ENCODE data around the gene INSYN2B. TPM values are rescaled to one million over a fixed set of nuclear protein-coding genes. Genes with fewer than 3 reads are reported as not detected.

Gene INSYN2B
- total RNA-seq, 1 donor from 2014 or later, result 0.26 TPM

GRCh38 chr5:169979871-169980270, 424 bp downstream of the INSYN2B start:
- no peak overlapping the region for H3K9ac ChIP-seq
- H3K36me3 ChIP-seq, result no peaks in the 10 kb centered on the region
- no peak overlapping the region for H3K27ac Mint-ChIP-seq
- H3F3A ChIP-seq (ENCODE audit: low read depth), result no peaks in the 10 kb centered on the region
- no peaks in the 10 kb centered on the region for H4K20me1 ChIP-seq (ENCODE audit: low read depth)
- TF ChIP-seq EZH2phosphoT487 (IDR thresholded peaks at IDR 0.05) (no peak), EZH2 (IDR thresholded peaks at IDR 0.05) (no peak), CTCF (IDR thresholded peaks at IDR 0.05) (no peak)
- H3K4me1 Mint-ChIP-seq, result peaks cover 53% of the 10 kb centered on the region
- H2AFZ ChIP-seq (replicated peaks), result peak overlapping the region; percentile 82
- no peak overlapping the region for H3K27ac ChIP-seq
- H3K27me3 ChIP-seq, result peaks cover 12% of the 10 kb centered on the region
- no peaks in the 10 kb centered on the region for H3K36me3 Mint-ChIP-seq
- H3K9me3 ChIP-seq (ENCODE audit: low read depth), result no peaks in the 10 kb centered on the region
- peak overlapping the region; percentile 75 for H3K4me2 ChIP-seq
- peak overlapping the region; percentile 76 for H3K4me3 Mint-ChIP-seq
- H3K9me3 Mint-ChIP-seq, result no peaks in the 10 kb centered on the region
- H3K27me3 Mint-ChIP-seq (ENCODE audit: insufficient read depth, low read depth), result peaks cover 3% of the 10 kb centered on the region
- DNase-seq (ENCODE audit: low spot score), result no peak
- peaks cover 31% of the 10 kb centered on the region for H3K4me1 ChIP-seq
- H3K79me2 ChIP-seq (ENCODE audit: low read depth), result no peaks in the 10 kb centered on the region
- peak overlapping the region; percentile 44 for H3K4me3 ChIP-seq

GRCh38 chr5:169978714-169979113, 1.6 kb downstream of the INSYN2B start:
- Histone ChIP-seq H3F3A (ENCODE audit: low read depth) (no peaks in the 10 kb centered on the region), H4K20me1 (ENCODE audit: low read depth) (no peaks in the 10 kb centered on the region)
- H3K27me3 Mint-ChIP-seq (ENCODE audit: insufficient read depth, low read depth), result peaks cover 2% of the 10 kb centered on the region

GRCh38 chr5:169974121-169974770, 6.0 kb downstream of the INSYN2B start:
- H3K79me2 ChIP-seq (ENCODE audit: low read depth), result no peaks in the 10 kb centered on the region
- H3K27ac ChIP-seq, result no peak overlapping the region
- Mint-ChIP-seq H3K4me3 (no peak overlapping the region), H3K27ac (no peak overlapping the region), H3K36me3 (no peaks in the 10 kb centered on the region), H3K9me3 (no peaks in the 10 kb centered on the region), H3K27me3 (ENCODE audit: insufficient read depth, low read depth) (peaks cover 2% of the 10 kb centered on the region), H3K4me1 (peaks cover 50% of the 10 kb centered on the region)
- H2AFZ ChIP-seq (replicated peaks), result no peak overlapping the region
- H3K36me3 ChIP-seq, result no peaks in the 10 kb centered on the region
- no peak overlapping the region for H3K4me3 ChIP-seq
- no peak overlapping the region for H3K4me2 ChIP-seq
- H3K9ac ChIP-seq, result no peak overlapping the region
- H3K4me1 ChIP-seq, result peaks cover 19% of the 10 kb centered on the region
- DNase-seq (ENCODE audit: low spot score), result no peak
- no peaks in the 10 kb centered on the region for H4K20me1 ChIP-seq (ENCODE audit: low read depth)
- TF ChIP-seq CTCF (IDR thresholded peaks at IDR 0.05) (no peak), EZH2phosphoT487 (IDR thresholded peaks at IDR 0.05) (no peak), EZH2 (IDR thresholded peaks at IDR 0.05) (no peak)
- H3K27me3 ChIP-seq, result peaks cover 5% of the 10 kb centered on the region
- no peaks in the 10 kb centered on the region for H3F3A ChIP-seq (ENCODE audit: low read depth)
- no peaks in the 10 kb centered on the region for H3K9me3 ChIP-seq (ENCODE audit: low read depth)

More at GRCh38 chr5:169978714-169979113, 1.6 kb downstream of the INSYN2B start:
- peak; percentile 29 for DNase-seq (ENCODE audit: low spot score)
- no peak overlapping the region for H3K4me2 ChIP-seq
- H3K27ac ChIP-seq, result no peak overlapping the region
- H3K36me3 ChIP-seq, result no peaks in the 10 kb centered on the region
- H3K4me1 ChIP-seq, result peaks cover 31% of the 10 kb centered on the region
- H3K27me3 ChIP-seq, result peaks cover 12% of the 10 kb centered on the region
- no peaks in the 10 kb centered on the region for H3K79me2 ChIP-seq (ENCODE audit: low read depth)
- no peak overlapping the region for H3K4me3 ChIP-seq
- no peaks in the 10 kb centered on the region for H3K9me3 Mint-ChIP-seq
- H3K27ac Mint-ChIP-seq, result no peak overlapping the region
- peaks cover 53% of the 10 kb centered on the region for H3K4me1 Mint-ChIP-seq
- no peaks in the 10 kb centered on the region for H3K36me3 Mint-ChIP-seq
- H3K9me3 ChIP-seq (ENCODE audit: low read depth), result no peaks in the 10 kb centered on the region
- no peak overlapping the region for H2AFZ ChIP-seq (replicated peaks)
- no peak overlapping the region for H3K4me3 Mint-ChIP-seq
- TF ChIP-seq CTCF (IDR thresholded peaks at IDR 0.05) (no peak), EZH2phosphoT487 (IDR thresholded peaks at IDR 0.05) (no peak), EZH2 (IDR thresholded peaks at IDR 0.05) (no peak)
- no peak overlapping the region for H3K9ac ChIP-seq

Data from neural progenitor cell (in vitro differentiated cells).